ENCODE measurements around the gene REG1B.

Gene REG1B

GRCh38 chr2:79087785-79088364, at the start of gene REG1B:
REG1B (minus strand) TSS chr2:79087993; CDS start chr2:79087612, 381 bp downstream.
- DNase-seq (ENCODE audit: low read depth in 2 of 2, low spot score in 1 of 2), result no peak

GRCh38 chr2:79131687-79132086, 43.9 kb upstream of the REG1B start:
- DNase-seq (ENCODE audit: low read depth in 2 of 2, low spot score in 1 of 2), result no peak

- no peak for DNase-seq (ENCODE audit: low read depth in 2 of 2, low spot score in 1 of 2)
Measured at GRCh38 chr2:79129804-79130203, 42.0 kb upstream of the REG1B start.

GRCh38 chr2:79129260-79129659, 41.5 kb upstream of the REG1B start:
- DNase-seq (ENCODE audit: low read depth in 2 of 2, low spot score in 1 of 2), result no peak

- no peak for DNase-seq (ENCODE audit: low read depth in 2 of 2, low spot score in 1 of 2)
Measured at GRCh38 chr2:79128406-79128805, 40.6 kb upstream of the REG1B start.

- no peak for DNase-seq (ENCODE audit: low read depth in 2 of 2, low spot score in 1 of 2)
Measured at GRCh38 chr2:79125721-79125985, 37.9 kb upstream of the REG1B start.

GRCh38 chr2:79124907-79125720, 37.3 kb upstream of the REG1B start:
- DNase-seq (ENCODE audit: low read depth in 2 of 2, low spot score in 1 of 2), result no peak

- no peak for DNase-seq (ENCODE audit: low read depth in 2 of 2, low spot score in 1 of 2)
Measured at GRCh38 chr2:79122676-79123075, 34.9 kb upstream of the REG1B start.

GRCh38 chr2:79120194-79120713, 32.5 kb upstream of the REG1B start, which contains the start of gene REG1A:
REG1A (plus strand) TSS chr2:79120488; CDS start chr2:79120862, 374 bp downstream.
- no peak for DNase-seq (ENCODE audit: low read depth in 2 of 2, low spot score in 1 of 2)

GRCh38 chr2:79116997-79117928, 29.5 kb upstream of the REG1B start:
- DNase-seq (ENCODE audit: low read depth in 2 of 2, low spot score in 1 of 2), result no peak

- DNase-seq (ENCODE audit: low read depth in 2 of 2, low spot score in 1 of 2), result no peak
Measured at GRCh38 chr2:79114797-79115494, 27.2 kb upstream of the REG1B start.

GRCh38 chr2:79112269-79112668, 24.5 kb upstream of the REG1B start:
- no peak for DNase-seq (ENCODE audit: low read depth in 2 of 2, low spot score in 1 of 2)

GRCh38 chr2:79105259-79105658, 17.5 kb upstream of the REG1B start:
- DNase-seq (ENCODE audit: low read depth in 2 of 2, low spot score in 1 of 2), result no peak

GRCh38 chr2:79103214-79103613, 15.4 kb upstream of the REG1B start:
- DNase-seq (ENCODE audit: low read depth in 2 of 2, low spot score in 1 of 2), result no peak

- no peak for DNase-seq (ENCODE audit: low read depth in 2 of 2, low spot score in 1 of 2)
Measured at GRCh38 chr2:79101024-79101423, 13.2 kb upstream of the REG1B start.

- DNase-seq (ENCODE audit: low read depth in 2 of 2, low spot score in 1 of 2), result no peak
Measured at GRCh38 chr2:79100285-79100684, 12.5 kb upstream of the REG1B start.

- DNase-seq (ENCODE audit: low read depth in 2 of 2, low spot score in 1 of 2), result no peak
Measured at GRCh38 chr2:79099140-79099686, 11.4 kb upstream of the REG1B start.

- DNase-seq (ENCODE audit: low read depth in 2 of 2, low spot score in 1 of 2), result no peak
Measured at GRCh38 chr2:79097843-79098242, 10.1 kb upstream of the REG1B start.

GRCh38 chr2:79090693-79091092, 2.9 kb upstream of the REG1B start:
- no peak for DNase-seq (ENCODE audit: low read depth in 2 of 2, low spot score in 1 of 2)

- DNase-seq (ENCODE audit: low read depth in 2 of 2, low spot score in 1 of 2), result no peak
Measured at GRCh38 chr2:79086255-79086654, 1.5 kb downstream of the REG1B start.

- no peak for DNase-seq (ENCODE audit: low read depth in 2 of 2, low spot score in 1 of 2)
Measured at GRCh38 chr2:79085382-79085781, 2.4 kb downstream of the REG1B start.
